HG02885 (cell line): Measurements from ENCODE around the gene SRPRB.

ENCODE experiments used
- ATAC-seq: cut with Tn5 transposase; IDR thresholded peaks from one replicate; pipeline ENCODE4 v1.9.1; 2021; ENCODE audit warnings: mild to moderate bottlenecking; ENCODE audit not compliant: unreplicated experiment, poor library complexity

SRPRB gene

DNA sequence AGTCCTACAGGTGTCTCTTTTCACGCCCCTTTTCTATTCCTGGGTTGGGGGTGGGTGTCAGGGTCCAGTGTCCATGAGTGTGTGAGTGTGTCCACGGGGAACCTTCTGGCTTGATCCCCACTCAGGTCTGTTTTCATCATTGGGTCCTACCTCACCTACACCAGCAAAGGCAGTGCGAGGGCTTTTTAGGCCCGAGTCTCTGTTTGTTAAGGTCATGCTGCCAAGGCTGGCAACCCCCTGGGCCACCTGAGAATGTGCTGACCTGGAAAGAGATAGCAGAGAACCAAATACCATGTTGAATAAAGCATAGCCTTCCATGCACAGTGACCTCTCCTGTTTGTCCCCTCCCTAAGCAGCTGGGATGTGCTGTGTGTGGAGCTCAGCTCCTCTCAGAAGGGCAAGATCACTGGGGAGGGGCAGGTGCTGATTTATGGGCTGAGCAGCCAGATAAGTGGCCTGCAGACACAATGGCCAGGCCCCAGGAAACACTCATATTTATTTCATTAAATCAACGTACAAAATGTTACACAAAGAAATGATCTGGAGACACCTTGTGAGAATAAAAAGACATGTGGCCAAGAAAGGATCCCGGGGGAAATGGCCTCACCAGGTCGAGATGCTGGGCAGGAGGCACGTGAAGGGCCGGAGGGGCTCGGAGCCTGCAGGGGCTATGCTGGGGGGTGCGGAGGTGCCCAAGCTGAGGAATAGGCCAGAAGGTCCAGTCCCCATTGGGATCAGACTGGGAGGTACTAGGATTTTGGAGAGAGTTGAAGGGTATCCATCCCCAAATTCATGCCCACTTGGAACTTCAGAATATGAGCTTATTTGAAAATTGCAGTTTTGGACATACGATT is 54.0 kb downstream of the SRPRB start:
- no peak for ATAC-seq

DNA sequence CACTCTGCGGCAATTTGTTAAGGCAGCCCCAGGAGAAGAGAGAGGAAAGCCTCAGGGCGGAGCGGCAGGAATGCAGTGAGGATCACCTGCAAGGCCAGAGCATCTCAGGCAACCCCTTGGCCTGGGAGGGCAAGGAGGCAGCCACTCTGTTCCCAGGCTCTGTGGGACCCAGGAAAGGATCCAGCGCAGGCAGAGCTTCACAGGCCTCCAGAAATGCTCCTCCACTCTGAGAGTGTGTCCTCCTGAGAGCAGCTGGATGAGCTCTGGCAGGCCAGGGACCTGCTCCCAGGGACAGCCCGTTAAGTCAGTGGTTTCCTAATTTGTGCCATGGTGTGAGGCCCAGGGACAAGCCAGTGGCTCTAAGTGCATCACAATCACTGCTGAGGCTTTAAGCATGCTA is 54.9 kb downstream of the SRPRB start:
- no peak for ATAC-seq

DNA sequence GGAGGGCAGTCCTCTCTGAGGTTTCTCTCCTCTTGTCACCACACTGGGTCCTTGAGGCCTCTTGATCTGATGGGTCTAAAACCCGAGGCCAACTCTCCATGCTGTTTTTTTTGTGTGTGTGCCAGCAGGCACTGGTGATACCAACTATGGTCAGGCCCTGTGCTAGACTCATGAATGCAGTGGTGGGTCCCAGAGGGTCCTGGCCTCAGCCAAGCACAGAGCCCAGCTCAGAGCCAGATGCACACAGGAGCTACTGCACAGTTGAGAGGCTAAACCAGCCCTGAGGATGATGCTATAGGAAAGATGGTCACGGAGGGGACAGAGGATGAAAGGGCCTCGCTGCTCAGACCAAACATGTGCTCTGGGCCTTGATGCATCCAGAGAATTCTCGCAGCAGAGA is 56.5 kb downstream of the SRPRB start:
- no peak for ATAC-seq

DNA sequence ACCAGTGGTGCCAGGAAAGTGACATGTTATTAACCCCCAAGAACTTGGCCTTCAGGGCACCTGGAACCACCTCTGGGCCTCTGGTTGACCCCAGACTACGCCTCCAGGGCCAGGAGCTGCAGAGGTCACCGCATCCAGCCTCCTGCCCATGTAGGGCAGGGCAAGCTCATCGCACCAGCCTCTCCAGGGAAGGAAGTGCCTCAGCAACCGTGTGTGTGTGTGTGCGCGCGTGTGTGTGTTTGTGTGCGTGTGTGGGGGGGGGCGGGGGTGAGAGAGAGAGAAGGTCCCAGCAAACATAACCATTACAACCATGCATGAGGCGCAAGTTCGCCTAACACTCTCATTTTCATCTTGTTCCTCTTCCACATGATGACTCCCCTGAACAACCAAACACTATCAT is 58.3 kb downstream of the SRPRB start:
- ATAC-seq = no peak

DNA sequence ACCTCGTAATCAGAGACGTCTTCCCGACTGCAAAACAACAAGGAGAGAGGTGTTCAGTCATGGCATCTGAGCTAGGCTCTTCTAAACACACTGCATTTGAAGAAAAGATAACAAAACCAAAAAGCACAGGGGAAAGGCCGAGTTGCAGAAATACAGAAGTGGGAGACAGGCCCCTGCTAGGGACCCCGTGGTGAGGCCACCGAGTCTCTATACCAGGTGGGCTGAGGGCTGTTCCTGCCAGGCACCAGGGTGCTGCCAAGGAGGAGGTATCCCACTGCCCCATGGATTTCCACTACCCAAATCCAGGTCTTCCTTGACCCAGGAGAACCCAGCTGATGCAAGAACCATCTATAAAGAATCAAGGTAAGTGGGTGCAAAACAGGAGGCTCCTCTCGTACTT is 59.0 kb downstream of the SRPRB start:
- no peak for ATAC-seq

DNA sequence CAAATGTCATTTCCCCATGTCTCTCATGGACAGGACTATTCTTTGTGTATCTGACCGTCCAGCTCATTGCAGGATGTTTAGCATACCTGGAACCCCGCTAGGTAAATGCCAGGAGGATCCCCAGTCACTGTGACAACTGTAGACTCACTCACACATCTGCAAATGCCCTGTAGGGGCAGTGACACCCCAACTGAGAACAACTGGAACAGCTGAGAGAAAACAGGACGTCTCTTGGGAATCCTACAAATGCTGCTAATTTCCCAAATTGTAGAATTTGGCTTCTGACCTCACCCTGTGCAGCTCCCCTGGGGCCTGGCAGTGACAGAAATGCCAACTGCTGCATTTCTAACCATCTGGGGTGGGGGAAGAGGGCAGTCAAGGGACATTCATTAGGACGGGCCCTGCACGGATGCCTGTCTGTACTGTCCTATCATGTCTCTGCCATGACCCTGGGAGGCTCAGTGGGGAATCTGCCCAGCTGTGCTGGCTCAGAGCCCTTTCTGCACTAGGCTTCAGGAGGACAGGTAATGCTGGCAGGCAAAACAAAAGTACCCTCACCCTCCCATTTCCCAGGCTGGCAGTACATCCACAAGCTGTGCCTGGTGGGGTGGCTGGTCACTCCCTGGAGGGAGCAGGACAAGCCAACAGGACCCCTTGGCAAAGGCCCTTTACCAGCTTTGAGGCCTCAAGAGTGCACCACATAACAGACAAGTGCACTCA is 59.7 kb downstream of the SRPRB start:
- no peak for ATAC-seq

DNA sequence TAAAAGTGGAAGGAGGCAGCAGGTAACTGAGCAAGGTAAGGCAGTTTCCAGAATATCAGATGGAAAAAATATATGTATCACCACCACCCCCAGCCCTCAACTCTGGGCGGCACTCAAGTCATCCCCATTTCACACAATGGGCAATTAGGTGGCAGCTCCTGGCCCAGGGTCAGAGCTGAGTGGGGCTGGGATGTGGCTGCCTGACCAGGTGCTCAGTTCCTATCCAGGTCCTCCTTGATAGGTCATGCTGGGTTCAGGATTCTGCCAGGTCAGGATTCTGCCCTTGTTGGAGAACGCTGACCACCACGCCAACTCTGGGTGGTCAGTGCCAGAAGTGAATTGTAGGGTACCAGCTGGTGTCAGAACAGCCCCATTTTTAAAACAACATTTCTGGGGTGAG is 60.5 kb downstream of the SRPRB start:
- ATAC-seq = no peak

DNA sequence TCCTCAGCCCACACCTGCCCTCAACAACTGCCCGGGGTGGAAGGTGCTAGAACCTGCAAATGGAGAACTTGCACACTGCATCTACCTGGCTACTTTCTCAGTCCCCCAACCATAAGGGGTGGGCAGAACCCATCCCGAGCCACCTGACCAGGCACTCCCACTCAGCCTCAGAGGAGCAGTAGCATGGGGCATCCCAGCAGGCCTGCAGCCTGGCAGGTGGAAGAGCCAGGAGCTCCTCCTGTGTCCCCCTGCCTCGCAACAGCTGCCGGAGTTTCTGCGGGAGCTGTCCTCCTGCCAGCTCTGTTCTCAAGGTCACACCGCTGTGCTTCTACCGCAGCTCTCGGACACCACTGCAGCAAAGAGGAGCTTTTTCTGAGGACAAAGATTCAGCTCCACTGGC is 62.6 kb downstream of the SRPRB start:
- ATAC-seq = no peak

DNA sequence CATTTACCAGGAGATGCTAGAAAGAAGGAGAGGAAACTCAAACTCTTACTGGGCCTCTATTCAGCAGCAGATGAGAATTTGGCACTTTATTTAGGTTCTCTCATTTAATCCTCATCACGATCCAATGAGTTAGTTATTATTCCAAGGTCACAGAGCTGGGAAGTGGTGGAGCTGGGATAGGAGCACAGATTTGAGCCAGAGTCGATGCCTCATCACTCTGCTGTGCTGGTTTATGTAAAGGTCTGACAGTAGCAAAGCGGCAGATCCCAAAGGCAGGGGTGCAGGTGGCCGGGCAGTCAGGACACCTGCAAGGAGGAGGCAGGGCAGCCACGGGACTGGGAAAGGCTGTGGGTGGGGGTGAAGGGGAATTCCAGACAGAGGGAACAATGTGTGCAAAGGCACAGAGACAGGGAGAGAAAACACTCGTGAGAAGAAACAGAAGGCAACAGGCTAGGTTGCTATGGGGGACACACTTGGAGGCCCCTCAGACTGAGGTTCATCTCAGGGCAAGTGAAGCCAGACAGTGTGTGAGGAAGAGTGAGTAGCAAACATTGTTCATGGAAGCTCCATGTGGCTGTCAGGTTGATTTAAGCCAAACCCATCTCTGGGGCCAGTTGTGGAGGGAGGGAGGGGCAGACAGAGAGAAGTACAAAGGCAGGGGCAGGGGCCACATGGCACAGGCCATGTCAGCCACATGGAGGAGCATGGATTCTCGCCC is 63.3 kb downstream of the SRPRB start:
- no peak for ATAC-seq

DNA sequence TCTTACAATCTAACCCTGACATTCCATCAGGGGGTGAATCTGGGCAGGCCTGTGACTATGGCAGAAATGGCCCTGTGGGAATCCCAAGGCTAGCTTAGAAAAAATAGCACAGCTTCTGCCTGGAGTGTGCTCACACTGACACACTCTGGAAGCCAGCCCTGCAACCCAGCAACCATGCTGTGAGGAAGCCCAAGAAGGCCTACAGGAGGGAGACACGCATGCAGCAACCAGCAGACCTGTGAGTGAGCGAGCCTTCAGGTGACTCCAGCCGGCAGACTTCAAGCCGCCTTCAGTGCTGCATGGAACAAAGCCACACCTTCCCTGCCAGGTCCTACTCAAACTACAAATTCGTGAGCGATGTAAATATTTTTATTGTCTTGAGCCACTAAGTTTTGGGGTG is 64.0 kb downstream of the SRPRB start:
- ATAC-seq = no peak

DNA sequence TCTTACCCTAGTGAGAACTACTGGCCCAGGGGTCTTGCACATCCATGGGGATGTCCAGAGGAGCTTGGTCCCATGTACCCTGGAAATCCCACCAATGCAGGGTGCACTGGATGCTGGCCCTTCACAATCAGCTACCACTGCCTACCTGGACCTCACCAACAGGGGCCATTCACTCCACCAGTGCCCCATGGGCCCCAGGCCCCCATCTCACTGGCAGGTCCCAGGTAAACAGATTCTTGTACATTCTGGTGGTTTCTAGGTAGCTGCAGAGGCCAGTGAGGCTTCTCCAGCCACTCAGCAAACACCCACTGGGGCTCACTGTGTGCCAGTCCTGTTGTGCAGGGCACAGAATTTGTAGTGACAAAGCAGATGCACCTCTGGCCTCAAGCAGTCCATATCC is 65.2 kb downstream of the SRPRB start:
- no peak for ATAC-seq
